Hematopoietic multipotent progenitor cell (in vitro differentiated cells): ENCODE measurements around the gene BDP1. TPM values are rescaled to one million over a fixed set of nuclear protein-coding genes. Genes with fewer than 3 reads are reported as not detected.
A peak's percentile ranks its signal among the peaks of the same experiment; 100 is the strongest.
"Not testable (repeated sequence)": the region's sequence is repeated elsewhere in the genome, so short reads cannot be mapped to it uniquely, and the experiment has no call there.

ENCODE experiments used
- DNase-seq, 3 donors: peaks; one replicate each; pipeline ENCODE4 v3.0.0-alpha.2; 2011 to 2015; ENCODE audit warnings: low read depth in 2 of 3, low spot score in 2 of 3
- total RNA-seq: library from RNA; depleted of rRNA; stranded (reverse); fragments of >200 nt; gene quantifications from one replicate; pipeline ENCODE4 v1.2.3, GENCODE V29; 2012

Gene BDP1
- total RNA-seq, 1 donor = 12.4 TPM

GRCh38 chr5:71457106-71457505 lies 1.7 kb downstream of the BDP1 start:
- DNase-seq = no peak

GRCh38 chr5:71460693-71461092 lies 5.2 kb downstream of the BDP1 start:
- no peak for DNase-seq

GRCh38 chr5:71461360-71461759 lies 5.9 kb downstream of the BDP1 start:
- DNase-seq = no peak

- DNase-seq = no peak
These were observed 15.7 kb downstream of the BDP1 start for GRCh38 chr5:71471193-71471592.

GRCh38 chr5:71475788-71476384 lies 20.4 kb downstream of the BDP1 start:
- DNase-seq = peak in 2 of 3 donors; percentile 5 to 12

GRCh38 chr5:71481441-71481840 lies 26.0 kb downstream of the BDP1 start:
- no peak for DNase-seq

- no peak for DNase-seq
These were observed 26.7 kb downstream of the BDP1 start for GRCh38 chr5:71482132-71482531.

GRCh38 chr5:71483355-71483754 lies 27.9 kb downstream of the BDP1 start:
- no peak for DNase-seq

- no peak for DNase-seq
These were observed 37.6 kb downstream of the BDP1 start for GRCh38 chr5:71492817-71493615.

- DNase-seq = not testable (repeated sequence)
These were observed 38.8 kb downstream of the BDP1 start for GRCh38 chr5:71494202-71494601.

GRCh38 chr5:71498756-71499155 lies 43.3 kb downstream of the BDP1 start:
- not testable (repeated sequence) for DNase-seq

GRCh38 chr5:71503536-71503935 lies 48.1 kb downstream of the BDP1 start:
- no peak for DNase-seq

GRCh38 chr5:71522151-71522550 lies 66.7 kb downstream of the BDP1 start:
- DNase-seq = no peak

GRCh38 chr5:71525611-71526010 lies 70.2 kb downstream of the BDP1 start:
- not testable (repeated sequence) for DNase-seq

- DNase-seq = no peak
These were observed 72.8 kb downstream of the BDP1 start for GRCh38 chr5:71528206-71528605.

GRCh38 chr5:71529682-71530081 lies 74.2 kb downstream of the BDP1 start:
- peak in 2 of 3 donors; percentile 3 to 14 for DNase-seq

GRCh38 chr5:71533142-71533541 lies 77.7 kb downstream of the BDP1 start:
- no peak for DNase-seq

GRCh38 chr5:71533615-71534014 lies 78.2 kb downstream of the BDP1 start:
- peak in 2 of 3 donors; percentile 15 to 53 for DNase-seq

GRCh38 chr5:71537687-71538086 lies 82.2 kb downstream of the BDP1 start:
- DNase-seq = no peak

- DNase-seq = not testable (repeated sequence)
These were observed 95.4 kb downstream of the BDP1 start for GRCh38 chr5:71550885-71551284.

- not testable (repeated sequence) for DNase-seq
These were observed 96.1 kb downstream of the BDP1 start for GRCh38 chr5:71551582-71551981.
